Lower leg skin (tissue), 3 donors: ENCODE measurements around the gene BRWD1.

ENCODE experiments used
- POLR2A ChIP-seq, 2 donors: fragments of 450-650 bp; IDR thresholded peaks; one replicate each; pipeline ENCODE4 v1.6.1; 2016 to 2017; ENCODE audit warnings: antibody characterized with exemption in 2 of 2, mild to moderate bottlenecking in 1 of 2, moderate library complexity in 1 of 2
- TF ChIP-seq, protein P1 (sequence below), 3 donors: fragments of 450-650 bp; IDR thresholded peaks; one replicate each; pipeline ENCODE4 v1.5.1; 2016; ENCODE audit warnings: antibody characterized with exemption in 3 of 3, mild to moderate bottlenecking in 3 of 3, moderate library complexity in 2 of 3

DNA sequence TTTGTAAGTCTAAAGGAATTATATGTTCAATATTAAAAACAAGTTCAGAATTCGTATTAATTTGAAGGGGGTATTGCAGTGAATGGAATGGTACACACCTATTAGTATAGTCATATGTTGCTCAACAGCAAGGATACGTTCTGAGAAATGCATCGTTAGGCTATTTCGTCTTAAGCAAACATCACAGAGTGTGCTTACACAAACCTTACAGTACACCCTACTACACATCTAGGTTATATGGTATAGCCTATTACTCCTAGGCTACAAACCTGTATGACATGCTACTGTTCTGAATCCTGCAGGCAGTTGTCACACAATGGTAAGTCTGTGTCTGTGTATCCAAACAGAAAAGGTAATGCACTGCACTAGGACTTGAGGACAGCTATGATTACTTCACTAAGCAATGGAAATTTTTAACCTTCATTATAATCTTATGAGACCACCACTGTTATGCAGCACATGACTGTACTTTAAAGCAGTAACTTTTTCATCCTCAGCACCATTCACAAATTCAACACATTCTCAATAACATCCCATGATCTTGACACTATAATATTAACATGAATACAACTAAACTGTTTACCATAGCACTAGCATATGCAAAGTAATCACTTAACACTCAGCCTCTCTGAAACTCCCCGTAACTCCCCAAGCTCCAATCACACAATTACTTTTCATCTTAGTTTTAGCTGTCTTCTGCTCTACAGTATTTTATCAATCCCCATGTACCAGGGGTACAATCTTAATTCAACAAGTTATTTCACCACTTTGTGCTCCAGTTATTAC is 115.8 kb downstream of the BRWD1 start:
- TF ChIP-seq, protein P1, sequence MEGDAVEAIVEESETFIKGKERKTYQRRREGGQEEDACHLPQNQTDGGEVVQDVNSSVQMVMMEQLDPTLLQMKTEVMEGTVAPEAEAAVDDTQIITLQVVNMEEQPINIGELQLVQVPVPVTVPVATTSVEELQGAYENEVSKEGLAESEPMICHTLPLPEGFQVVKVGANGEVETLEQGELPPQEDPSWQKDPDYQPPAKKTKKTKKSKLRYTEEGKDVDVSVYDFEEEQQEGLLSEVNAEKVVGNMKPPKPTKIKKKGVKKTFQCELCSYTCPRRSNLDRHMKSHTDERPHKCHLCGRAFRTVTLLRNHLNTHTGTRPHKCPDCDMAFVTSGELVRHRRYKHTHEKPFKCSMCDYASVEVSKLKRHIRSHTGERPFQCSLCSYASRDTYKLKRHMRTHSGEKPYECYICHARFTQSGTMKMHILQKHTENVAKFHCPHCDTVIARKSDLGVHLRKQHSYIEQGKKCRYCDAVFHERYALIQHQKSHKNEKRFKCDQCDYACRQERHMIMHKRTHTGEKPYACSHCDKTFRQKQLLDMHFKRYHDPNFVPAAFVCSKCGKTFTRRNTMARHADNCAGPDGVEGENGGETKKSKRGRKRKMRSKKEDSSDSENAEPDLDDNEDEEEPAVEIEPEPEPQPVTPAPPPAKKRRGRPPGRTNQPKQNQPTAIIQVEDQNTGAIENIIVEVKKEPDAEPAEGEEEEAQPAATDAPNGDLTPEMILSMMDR (IDR thresholded peaks at IDR 0.05), result no peak
- no peak for TF ChIP-seq POLR2A (IDR thresholded peaks at IDR 0.05)
